Right ventricle myocardium inferior (tissue), 1 donor: ENCODE results near the gene MXRA7. TPM values are rescaled to one million over a fixed set of nuclear protein-coding genes. Genes with fewer than 3 reads are reported as not detected.
A peak's percentile ranks its signal among the peaks of the same experiment; 100 is the strongest.

Experiments used
- ATAC-seq: fragments of 200-7000 bp; cut with Tn5 transposase; one replicate; pipeline ENCODE4 v1.9.1; 2020; ENCODE audit warnings: mild to moderate bottlenecking, moderate library complexity
- DNase-seq: peaks from one replicate; pipeline ENCODE4 v3.0.0; 2021; ENCODE audit errors: missing footprints
- intact Hi-C: fragments of 100-400 bp; cut with DNase I; formaldehyde crosslinking; loops from one replicate; pipeline ENCODE4 v1.11.0; 2022
- total RNA-seq: library from RNA; stranded (reverse); fragmentation: NEBNext Ultra II Directional; extraction: Animal tissue kit (Norgen Biotek cat#: 25700); gene quantifications from one replicate; pipeline ENCODE4 v1.2.1, GENCODE V29; 2021
- donor health status: DM: no; HTN: yes; CAD: no; lungs with severe emphysema.

Gene MXRA7
- total RNA-seq, 1 donor from 2014 or later = 375 TPM

- intact Hi-C loops = no loop called here
- no peak for DNase-seq
- no peak for ATAC-seq
Observed at GRCh38 chr17:76686538-76687297, 24.0 kb downstream of the MXRA7 start.

- ATAC-seq (no peak), DNase-seq (no peak)
- intact Hi-C loops = no loop called here
Observed at GRCh38 chr17:76685846-76686245, 24.9 kb downstream of the MXRA7 start.

GRCh38 chr17:76685366-76685765, 25.4 kb downstream of the MXRA7 start:
- ATAC-seq = no peak
- intact Hi-C loops = no loop called here

GRCh38 chr17:76684756-76685155, 26.0 kb downstream of the MXRA7 start:
- intact Hi-C loops = no loop called here
- DNase-seq (no peak), ATAC-seq (no peak)

More at GRCh38 chr17:76685366-76685765, 25.4 kb downstream of the MXRA7 start:
- no peak for DNase-seq

GRCh38 chr17:76683921-76684745, 26.6 kb downstream of the MXRA7 start:
- DNase-seq (no peak), ATAC-seq (no peak)
- intact Hi-C loops = no loop called here

- ATAC-seq (no peak), DNase-seq (no peak)
- intact Hi-C loops = no loop called here
Observed at GRCh38 chr17:76683011-76683755, 27.6 kb downstream of the MXRA7 start.

- ATAC-seq = peak; percentile 47
- no peak for DNase-seq
- intact Hi-C loops = no loop called here
Observed at GRCh38 chr17:76682296-76682695, 28.5 kb downstream of the MXRA7 start.

- intact Hi-C loops = loop anchor here (2.0 kb wide), 1 partner anchor 33 kb away; no protein-coding TSS in a partner anchor
- DNase-seq = no peak
- ATAC-seq = peak; percentile 59
Observed at GRCh38 chr17:76681222-76682137, 29.3 kb downstream of the MXRA7 start.

GRCh38 chr17:76679239-76679638, 31.5 kb downstream of the MXRA7 start:
- DNase-seq (no peak), ATAC-seq (no peak)
- intact Hi-C loops = no loop called here

GRCh38 chr17:76678330-76678729, 32.4 kb downstream of the MXRA7 start:
- DNase-seq (no peak), ATAC-seq (no peak)
- intact Hi-C loops = no loop called here

GRCh38 chr17:76677406-76677805, 33.4 kb downstream of the MXRA7 start:
- DNase-seq (no peak), ATAC-seq (no peak)
- intact Hi-C loops = no loop called here

- intact Hi-C loops = no loop called here
- ATAC-seq (no peak), DNase-seq (no peak)
Observed at GRCh38 chr17:76676629-76677028, 34.1 kb downstream of the MXRA7 start.

GRCh38 chr17:76675648-76676047, 35.1 kb downstream of the MXRA7 start:
- intact Hi-C loops = no loop called here
- DNase-seq = no peak
- no peak for ATAC-seq

- DNase-seq (no peak), ATAC-seq (no peak)
- intact Hi-C loops = loop anchor here (5.0 kb wide), 1 partner anchor 38 kb away; the partner anchor contains the start of gene MXRA7
Observed at GRCh38 chr17:76674600-76674999, 36.2 kb downstream of the MXRA7 start.

- no peak for DNase-seq
- no peak for ATAC-seq
- intact Hi-C loops = loop anchor here (5.0 kb wide), 1 partner anchor 39 kb away; the partner anchor contains the start of gene MXRA7
Observed at GRCh38 chr17:76673729-76674128, 37.0 kb downstream of the MXRA7 start.

GRCh38 chr17:76672892-76673291, 37.9 kb downstream of the MXRA7 start:
- intact Hi-C loops = loop anchor here (5.0 kb wide), 1 partner anchor 39 kb away; the partner anchor contains the start of gene MXRA7
- ATAC-seq (no peak), DNase-seq (no peak)

GRCh38 chr17:76672270-76672851, 38.4 kb downstream of the MXRA7 start:
- no peak for ATAC-seq

GRCh38 chr17:76671912-76672262, 38.9 kb downstream of the MXRA7 start:
- ATAC-seq (peak; percentile 1), DNase-seq (no peak)
- intact Hi-C loops = loop anchor here (5.0 kb wide), 1 partner anchor 40 kb away; the partner anchor contains the start of gene MXRA7

More at GRCh38 chr17:76672270-76672851, 38.4 kb downstream of the MXRA7 start:
- intact Hi-C loops = loop anchor here (5.0 kb wide), 1 partner anchor 40 kb away; the partner anchor contains the start of gene MXRA7
- no peak for DNase-seq
